Measurements from ENCODE around the gene SMAGP. TPM values are rescaled to one million over a fixed set of nuclear protein-coding genes. Genes with fewer than 3 reads are reported as not detected.
A peak's percentile ranks its signal among the peaks of the same experiment; 100 is the strongest.
"Not testable (repeated sequence)": the region's sequence is repeated elsewhere in the genome, so short reads cannot be mapped to it uniquely, and the experiment has no call there.

Gene SMAGP, protein sequence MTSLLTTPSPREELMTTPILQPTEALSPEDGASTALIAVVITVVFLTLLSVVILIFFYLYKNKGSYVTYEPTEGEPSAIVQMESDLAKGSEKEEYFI
- 1 to 10 TPM; 1.7 to 3.5 (median 2.5) TPM for total RNA-seq

DNA sequence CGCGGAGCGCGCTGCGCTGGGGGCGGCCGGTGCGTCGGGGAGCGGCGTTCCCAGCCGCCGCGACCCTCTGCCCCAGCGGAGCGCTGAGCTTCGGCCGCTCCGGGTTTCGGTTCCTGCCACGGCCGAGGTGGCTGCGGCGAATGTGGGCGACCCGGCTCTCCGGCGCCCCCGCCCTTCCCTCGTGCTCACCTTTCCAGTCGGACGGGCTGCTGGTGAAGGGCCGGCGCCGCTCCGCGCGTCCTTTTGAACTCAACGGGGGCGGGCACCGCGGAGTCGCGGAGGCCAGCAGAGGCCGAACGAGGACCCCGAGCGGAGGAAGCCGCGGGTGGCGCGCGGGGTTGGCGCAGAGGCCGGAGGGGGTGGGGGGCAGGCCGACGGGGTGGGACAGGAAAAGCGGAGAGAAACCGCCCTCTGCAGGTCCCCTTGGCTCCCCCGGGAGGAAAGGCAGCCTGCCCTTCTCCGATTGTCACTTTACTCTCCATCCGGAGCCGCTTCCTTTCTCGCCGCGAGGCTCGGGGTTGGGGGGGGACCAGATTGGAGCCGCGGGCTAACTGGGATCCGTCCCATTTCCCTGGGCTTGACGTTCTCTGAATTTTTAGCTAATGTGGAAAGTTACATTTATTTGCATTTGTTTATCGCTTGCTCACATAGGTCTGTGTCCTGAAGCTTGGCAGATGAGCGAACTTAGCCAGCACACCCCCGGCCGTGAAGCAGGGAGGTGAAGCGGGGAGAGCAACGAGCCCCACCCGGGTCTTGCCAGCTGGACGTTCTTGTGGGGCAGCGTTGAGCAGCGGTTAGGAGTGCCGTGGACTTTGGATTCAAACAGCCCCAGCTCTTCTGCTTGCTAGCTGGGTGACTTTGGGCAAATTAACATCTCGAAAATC, at the start of gene SMAGP:
Gene SMAGP (minus strand): TSS at position 349 of the 884 bp plus-strand sequence. CDS start 1,137 bp downstream, outside the sequence.
- H3K4me1 ChIP-seq, result peaks cover 0 to 6% of the 10 kb centered on the region in 2 donors
- in situ Hi-C loops (cut with MboI; ENCODE audit: low sequenced_read_pairs in 4 of 4), result loop anchor here in 1 of 4 donors (25.0 kb wide), 1 partner anchor 267 kb away; no protein-coding TSS in a partner anchor

DNA sequence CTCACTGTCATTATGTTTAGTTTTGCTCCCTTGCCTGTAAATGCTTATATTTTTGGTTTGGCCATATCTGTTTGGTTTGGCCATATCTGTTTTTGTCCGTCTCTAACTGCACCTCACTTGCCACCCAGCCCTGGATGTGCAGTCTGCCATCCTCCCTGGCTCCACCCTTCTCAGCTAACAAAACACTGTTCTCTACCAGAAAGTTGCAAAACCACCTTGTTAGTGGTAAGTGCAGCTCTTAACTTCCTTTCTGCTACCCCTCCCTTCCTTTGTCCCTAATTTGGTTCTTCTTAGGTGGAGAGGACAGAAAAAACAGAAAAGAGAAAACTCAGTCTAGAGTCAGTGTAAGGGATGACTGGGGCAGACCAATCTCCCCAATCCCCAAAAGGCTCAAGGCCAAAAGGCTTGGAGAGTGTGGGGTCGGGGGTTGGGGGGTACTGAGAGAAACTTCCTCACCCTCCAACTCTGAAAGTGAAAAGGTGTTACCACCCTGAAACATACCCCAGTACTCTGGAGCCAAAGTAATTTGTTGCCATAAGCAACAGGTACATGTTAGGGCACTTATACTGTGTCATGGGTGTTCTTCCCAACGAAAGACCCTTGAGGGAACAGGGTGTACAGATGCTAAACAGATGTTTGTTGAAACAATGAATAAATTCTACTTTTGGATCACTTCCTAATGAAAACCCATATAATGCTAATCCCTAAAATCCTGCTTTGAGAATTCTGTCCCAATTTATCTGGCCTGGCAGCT, 48.8 kb upstream of the SMAGP start:
- no peak for DNase-seq
- Histone ChIP-seq H3K27me3 (no peaks in the 10 kb centered on the region), H3K4me1 (no peaks in the 10 kb centered on the region), H3K9me3 (no peaks in the 10 kb centered on the region), H3K4me3 (no peak overlapping the region), H3K36me3 (no peaks in the 10 kb centered on the region), H3K27ac (no peak overlapping the region)
- in situ Hi-C loops (cut with MboI; ENCODE audit: low sequenced_read_pairs in 4 of 4), result no loop called here
- ATAC-seq, result no peak
- intact Hi-C loops (cut with DNase I; ENCODE audit: low total_unique reads), result no loop called here
- TF ChIP-seq POLR2A (IDR thresholded peaks at IDR 0.05), result no peak

More for the DNA sequence above, at the start of gene SMAGP:
- Histone ChIP-seq H3K4me3 (peak within 1 kb of the TSS; percentile 66 to 93 (median 73)), H3K27me3 (peaks cover 8 to 30% (median 15%) of the 10 kb centered on the region in 3 donors), H3K9me3 (no peaks in the 10 kb centered on the region), H3K27ac (peak within 1 kb of the TSS; percentile 35 to 74 (median 60)), H3K36me3 (no peaks in the 10 kb centered on the region)
- DNase-seq (no peak), ATAC-seq (peak; percentile 50 to 63)
- TF ChIP-seq, protein P1, sequence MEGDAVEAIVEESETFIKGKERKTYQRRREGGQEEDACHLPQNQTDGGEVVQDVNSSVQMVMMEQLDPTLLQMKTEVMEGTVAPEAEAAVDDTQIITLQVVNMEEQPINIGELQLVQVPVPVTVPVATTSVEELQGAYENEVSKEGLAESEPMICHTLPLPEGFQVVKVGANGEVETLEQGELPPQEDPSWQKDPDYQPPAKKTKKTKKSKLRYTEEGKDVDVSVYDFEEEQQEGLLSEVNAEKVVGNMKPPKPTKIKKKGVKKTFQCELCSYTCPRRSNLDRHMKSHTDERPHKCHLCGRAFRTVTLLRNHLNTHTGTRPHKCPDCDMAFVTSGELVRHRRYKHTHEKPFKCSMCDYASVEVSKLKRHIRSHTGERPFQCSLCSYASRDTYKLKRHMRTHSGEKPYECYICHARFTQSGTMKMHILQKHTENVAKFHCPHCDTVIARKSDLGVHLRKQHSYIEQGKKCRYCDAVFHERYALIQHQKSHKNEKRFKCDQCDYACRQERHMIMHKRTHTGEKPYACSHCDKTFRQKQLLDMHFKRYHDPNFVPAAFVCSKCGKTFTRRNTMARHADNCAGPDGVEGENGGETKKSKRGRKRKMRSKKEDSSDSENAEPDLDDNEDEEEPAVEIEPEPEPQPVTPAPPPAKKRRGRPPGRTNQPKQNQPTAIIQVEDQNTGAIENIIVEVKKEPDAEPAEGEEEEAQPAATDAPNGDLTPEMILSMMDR (IDR thresholded peaks at IDR 0.05 in 4 of 5, conservative IDR thresholded peaks at IDR 0.05 in 1 of 5), result peak in 1 of 5 experiments; percentile 18
- no peak for TF ChIP-seq POLR2A (IDR thresholded peaks at IDR 0.05)
- intact Hi-C loops (cut with DNase I; ENCODE audit: low total_unique reads), result loop anchor here (2.0 kb wide), 1 partner anchor 70 kb away; no protein-coding TSS in a partner anchor

DNA sequence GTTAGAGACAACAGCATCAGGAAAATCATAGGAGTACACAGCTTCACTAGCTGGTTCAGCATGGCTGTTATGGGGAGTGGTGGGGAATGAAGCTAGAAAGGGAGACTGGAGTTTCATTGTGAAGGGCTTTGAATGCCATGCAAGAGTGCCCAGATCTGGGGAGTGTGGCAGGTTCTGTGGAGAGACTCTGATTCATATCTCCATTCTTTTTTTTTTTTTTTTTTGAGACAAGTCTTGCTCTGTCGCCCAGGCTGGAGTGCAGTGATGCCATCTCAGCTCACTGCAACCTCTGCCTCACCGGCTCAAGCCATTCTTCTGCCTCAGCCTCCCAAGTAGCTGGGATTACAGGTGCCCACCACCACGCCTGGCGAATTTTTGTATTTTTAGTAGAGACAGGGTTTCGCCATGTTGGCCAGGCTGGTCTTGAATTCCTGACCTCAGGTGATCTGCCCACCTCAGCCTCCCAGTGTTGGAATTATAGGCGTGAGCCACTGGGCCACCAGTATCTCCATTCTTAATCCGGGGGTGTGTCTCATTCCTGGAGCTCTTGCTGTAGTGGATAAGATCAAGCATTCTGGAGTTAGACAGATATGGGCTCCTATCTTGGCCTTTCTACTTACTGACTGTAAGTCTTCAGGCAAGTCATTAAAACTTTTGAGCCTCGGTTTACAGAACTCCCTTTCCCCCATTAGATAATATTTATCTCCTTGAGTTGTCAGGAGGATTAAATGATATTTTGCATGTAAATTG, 48.0 kb upstream of the SMAGP start:
- intact Hi-C loops (cut with DNase I; ENCODE audit: low total_unique reads); in situ Hi-C loops (cut with MboI; ENCODE audit: low sequenced_read_pairs in 4 of 4): not testable (repeated sequence)

DNA sequence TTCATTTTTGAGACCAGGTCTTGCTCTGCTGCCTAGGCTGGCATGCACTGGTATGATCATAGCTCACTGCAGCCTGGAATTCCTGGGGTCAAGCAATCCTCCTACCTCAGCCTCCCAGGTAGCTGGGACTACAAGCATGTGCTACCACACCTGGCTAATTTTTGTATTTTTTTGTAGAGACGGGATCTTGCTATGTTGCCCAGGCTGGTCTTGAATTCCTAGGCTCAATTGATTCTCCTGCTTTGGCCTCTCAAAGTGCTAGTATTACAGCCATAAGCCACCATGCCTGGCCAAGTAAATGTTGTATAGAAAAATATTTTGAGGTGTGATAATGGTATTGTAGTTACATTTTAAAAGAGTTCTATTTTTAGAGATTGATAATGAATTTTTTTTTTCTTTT, 41.2 kb upstream of the SMAGP start:
- intact Hi-C loops (cut with DNase I; ENCODE audit: low total_unique reads), result no loop called here
- ATAC-seq, result no peak
- no peak for TF ChIP-seq POLR2A (IDR thresholded peaks at IDR 0.05)
- TF ChIP-seq, protein P1 (IDR thresholded peaks at IDR 0.05 in 4 of 5, conservative IDR thresholded peaks at IDR 0.05 in 1 of 5), result no peak
- no peak for DNase-seq
- Histone ChIP-seq H3K27me3 (no peaks in the 10 kb centered on the region), H3K4me3 (no peak overlapping the region), H3K36me3 (no peaks in the 10 kb centered on the region), H3K4me1 (no peaks in the 10 kb centered on the region), H3K27ac (no peak overlapping the region), H3K9me3 (no peaks in the 10 kb centered on the region)
- in situ Hi-C loops (cut with MboI; ENCODE audit: low sequenced_read_pairs in 4 of 4), result no loop called here

More for the DNA sequence above, 48.0 kb upstream of the SMAGP start:
- H3K9me3 ChIP-seq, H3K27ac ChIP-seq, H3K36me3 ChIP-seq, ATAC-seq, DNase-seq, H3K4me1 ChIP-seq, H3K27me3 ChIP-seq, H3K4me3 ChIP-seq: not testable (repeated sequence)

Measured in gastrocnemius medialis (tissue), 4 donors.